GM11168 (cell line): ENCODE results near the gene PPM1D.
"Not testable (repeated sequence)": the region's sequence is repeated elsewhere in the genome, so short reads cannot be mapped to it uniquely, and the experiment has no call there.

Experiments used
- in situ Hi-C: fragments of 300-500 bp; cut with MboI; formaldehyde crosslinking; loops from one replicate; pipeline ENCODE4 v1.12.0; 2022; ENCODE audit warnings: low sequenced_read_pairs; ENCODE audit not compliant: unreplicated experiment

PPM1D gene

GRCh38 chr17:60592750-60593149 lies 7.2 kb upstream of the PPM1D start:
- in situ Hi-C loops, result no loop called here

- in situ Hi-C loops, result not testable (repeated sequence)
Observed at GRCh38 chr17:60593441-60594036, 6.5 kb upstream of the PPM1D start.

- in situ Hi-C loops, result not testable (repeated sequence)
Observed at GRCh38 chr17:60594170-60594569, 5.8 kb upstream of the PPM1D start.

DNA sequence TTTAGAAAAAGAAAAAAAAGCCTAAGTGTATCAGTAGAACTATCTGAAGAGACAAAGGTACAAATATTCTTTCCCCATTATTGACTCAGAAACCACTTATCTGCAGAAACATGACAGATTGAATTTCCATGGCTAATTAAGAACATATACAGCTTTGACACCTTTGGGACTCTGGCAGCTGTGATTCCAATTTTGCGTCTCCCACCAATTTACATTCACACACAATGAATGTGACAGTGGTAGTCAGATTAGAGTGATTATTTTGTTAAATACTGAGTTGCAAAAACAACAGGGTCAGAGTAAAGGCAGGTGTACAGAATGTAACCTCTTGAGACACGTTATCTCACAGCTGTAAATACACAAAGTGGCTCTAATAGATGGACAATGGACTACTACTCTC lies 5.3 kb upstream of the PPM1D start:
- in situ Hi-C loops, result no loop called here

- in situ Hi-C loops, result no loop called here
Observed at GRCh38 chr17:60597297-60597696, 2.7 kb upstream of the PPM1D start.

- in situ Hi-C loops, result no loop called here
Observed at GRCh38 chr17:60598001-60598736, 1.8 kb upstream of the PPM1D start.

DNA sequence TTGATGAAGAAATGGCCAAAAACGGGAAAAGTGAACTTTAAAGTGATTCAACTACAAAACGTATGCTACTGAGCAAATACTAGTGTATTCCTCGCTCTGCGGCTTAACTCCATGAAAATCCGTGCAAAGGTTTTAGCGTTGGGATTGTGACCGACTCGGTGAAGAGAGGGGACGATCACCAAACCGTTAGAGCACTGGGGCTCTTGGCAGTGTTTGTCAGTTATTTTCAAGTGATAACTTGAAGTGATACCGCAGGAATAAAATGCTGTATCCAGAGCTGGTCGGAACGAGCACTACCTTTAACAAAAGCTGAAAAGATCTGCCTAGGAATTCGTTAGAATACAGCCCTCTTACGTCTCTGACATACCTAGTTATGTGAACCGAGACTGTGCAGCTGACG lies 773 bp upstream of the PPM1D start:
- in situ Hi-C loops, result no loop called here

DNA sequence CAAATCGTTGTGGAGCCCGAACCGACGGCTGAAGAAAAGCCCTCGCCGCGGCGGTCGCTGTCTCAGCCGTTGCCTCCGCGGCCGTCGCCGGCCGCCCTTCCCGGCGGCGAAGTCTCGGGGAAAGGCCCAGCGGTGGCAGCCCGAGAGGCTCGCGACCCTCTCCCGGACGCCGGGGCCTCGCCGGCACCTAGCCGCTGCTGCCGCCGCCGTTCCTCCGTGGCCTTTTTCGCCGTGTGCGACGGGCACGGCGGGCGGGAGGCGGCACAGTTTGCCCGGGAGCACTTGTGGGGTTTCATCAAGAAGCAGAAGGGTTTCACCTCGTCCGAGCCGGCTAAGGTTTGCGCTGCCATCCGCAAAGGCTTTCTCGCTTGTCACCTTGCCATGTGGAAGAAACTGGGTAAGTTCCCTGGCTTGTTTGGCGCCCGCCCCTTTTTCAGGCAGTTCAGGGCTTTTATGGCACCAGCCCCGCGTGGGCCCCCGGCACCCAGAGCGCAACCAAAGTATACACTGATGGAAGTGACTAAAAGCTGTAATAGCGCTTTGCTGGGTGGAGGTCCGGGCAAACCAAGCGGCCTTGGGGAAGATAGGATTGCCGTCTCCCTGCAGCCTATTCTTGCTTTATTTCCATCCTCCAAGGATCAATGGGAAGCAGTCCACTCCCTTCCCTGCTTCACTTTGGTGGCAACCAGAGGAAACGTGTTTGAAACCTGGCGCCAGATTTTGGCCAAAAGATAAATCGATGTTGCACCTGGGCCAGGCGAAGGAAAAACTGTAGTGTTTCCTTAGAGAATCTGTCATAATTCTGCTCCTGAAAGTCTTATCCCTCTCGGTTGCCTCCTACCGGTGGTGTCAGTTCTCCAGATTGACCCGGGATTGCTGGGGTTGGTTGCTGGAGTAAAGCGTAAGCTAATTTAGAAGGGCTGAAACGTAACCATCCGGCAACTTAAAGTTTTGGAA lies 775 bp downstream of the PPM1D start:
- in situ Hi-C loops, result no loop called here

- in situ Hi-C loops, result no loop called here
Observed at GRCh38 chr17:60601447-60602384, 1.7 kb downstream of the PPM1D start.

GRCh38 chr17:60602385-60602742 lies 2.4 kb downstream of the PPM1D start:
- in situ Hi-C loops, result no loop called here

GRCh38 chr17:60602871-60603270 lies 2.9 kb downstream of the PPM1D start:
- in situ Hi-C loops, result no loop called here

- in situ Hi-C loops, result not testable (repeated sequence)
Observed at GRCh38 chr17:60603477-60603876, 3.5 kb downstream of the PPM1D start.

- in situ Hi-C loops, result no loop called here
Observed at GRCh38 chr17:60604686-60605334, 4.8 kb downstream of the PPM1D start.

DNA sequence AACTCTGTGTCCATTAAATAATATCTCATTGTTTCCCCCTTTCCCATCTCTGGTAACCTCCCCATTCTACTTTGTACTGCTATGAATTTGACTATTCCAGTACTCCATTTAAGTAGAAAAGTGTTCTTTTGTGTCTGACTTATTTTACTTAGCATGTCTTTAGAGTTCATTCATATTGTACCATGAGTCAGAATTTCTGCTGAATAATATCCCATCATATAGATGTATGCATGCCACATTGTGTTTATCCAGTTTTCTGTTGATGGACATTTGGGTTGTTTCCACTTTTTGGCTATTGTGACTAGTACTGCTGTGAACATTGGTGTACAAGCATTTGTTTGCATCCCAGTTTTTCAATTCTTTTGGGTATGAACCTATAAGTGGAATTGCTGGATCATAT lies 6.0 kb downstream of the PPM1D start:
- in situ Hi-C loops, result no loop called here

DNA sequence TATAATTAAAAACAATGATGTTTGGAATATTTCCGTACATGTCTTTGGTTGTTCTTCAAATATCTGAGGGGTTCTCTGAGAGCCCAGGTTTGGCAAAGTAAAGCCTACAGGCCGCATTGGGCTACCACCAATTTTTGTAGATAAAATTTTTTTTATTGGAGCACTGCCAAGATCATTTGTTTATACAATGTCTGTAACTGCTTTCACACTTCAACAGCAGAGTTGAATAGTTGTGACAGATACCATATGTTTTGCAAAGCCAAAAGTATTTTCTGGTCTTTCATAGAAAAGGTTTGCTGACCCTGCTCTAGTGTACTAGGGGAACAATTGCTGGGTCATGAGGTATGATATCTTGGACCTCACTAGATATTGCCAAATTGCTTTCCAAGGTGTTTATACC lies 10.5 kb downstream of the PPM1D start:
- in situ Hi-C loops, result no loop called here

DNA sequence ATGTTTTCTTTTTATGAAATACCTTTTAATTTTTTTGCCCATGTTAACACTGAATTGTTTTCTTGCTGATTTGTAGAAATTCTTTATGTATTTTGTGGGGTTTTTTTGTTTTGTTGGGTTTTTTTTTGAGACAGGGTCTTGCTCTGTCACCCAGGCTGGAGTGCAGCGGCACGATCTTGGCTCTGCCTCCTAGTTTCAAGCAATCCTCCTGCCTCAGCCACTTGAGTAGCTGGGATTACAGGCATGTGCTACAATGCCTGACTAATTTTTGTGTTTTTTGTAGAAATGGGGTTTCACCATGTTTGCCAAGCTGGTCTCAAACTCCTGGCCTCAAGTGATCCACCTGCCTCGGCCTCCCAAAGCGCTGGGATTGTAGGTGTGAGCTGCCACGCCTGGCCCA lies 11.3 kb downstream of the PPM1D start:
- in situ Hi-C loops, result not testable (repeated sequence)

DNA sequence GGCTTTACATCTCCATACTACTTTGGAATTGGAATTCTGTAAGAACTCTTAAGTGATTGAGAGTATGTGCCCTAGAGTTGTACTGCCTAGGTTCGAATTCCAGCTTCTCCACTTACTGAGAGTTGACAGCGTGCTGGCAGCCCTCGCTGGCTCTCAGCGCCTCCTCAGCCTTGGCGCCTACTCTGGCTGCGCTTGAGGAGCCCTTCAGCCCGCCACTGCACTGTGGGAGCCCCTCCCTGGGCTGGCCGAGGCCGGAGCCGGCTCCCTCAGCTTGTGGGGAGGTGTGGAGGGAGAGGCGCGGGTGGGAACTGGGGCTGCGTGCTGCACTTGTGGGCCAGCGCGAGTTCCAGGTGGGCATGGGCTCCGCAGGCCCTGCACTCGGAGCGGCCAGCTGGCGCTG lies 13.3 kb downstream of the PPM1D start:
- in situ Hi-C loops, result no loop called here

- in situ Hi-C loops, result not testable (repeated sequence)
Observed at GRCh38 chr17:60613796-60614195, 13.8 kb downstream of the PPM1D start.

DNA sequence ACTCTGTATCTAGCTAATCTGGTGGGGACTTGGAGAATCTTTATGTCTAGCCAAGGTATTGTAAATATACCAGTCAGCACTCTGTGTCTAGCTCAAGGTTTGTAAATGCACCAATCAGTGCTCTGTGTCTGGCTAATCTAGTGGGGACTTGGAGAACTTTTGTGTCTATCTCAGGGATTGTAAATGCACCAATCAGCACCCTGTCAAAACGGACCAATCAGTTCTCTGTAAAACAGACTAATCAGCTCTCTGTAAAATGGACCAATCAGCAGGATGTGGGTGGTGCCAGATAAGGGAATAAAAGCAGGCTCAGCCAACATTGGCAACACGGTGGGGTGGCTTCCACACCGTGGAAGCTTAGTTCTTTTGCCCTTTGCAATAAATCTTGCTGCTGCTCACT lies 14.3 kb downstream of the PPM1D start:
- in situ Hi-C loops, result not testable (repeated sequence)

- in situ Hi-C loops, result no loop called here
Observed at GRCh38 chr17:60615108-60615507, 15.1 kb downstream of the PPM1D start.
